Measurements from ENCODE around the gene HACD4. TPM values are rescaled to one million over a fixed set of nuclear protein-coding genes. Genes with fewer than 3 reads are reported as not detected.

Gene HACD4
- total RNA-seq, 1 donor from 2014 or later, result 0.72 TPM

DNA sequence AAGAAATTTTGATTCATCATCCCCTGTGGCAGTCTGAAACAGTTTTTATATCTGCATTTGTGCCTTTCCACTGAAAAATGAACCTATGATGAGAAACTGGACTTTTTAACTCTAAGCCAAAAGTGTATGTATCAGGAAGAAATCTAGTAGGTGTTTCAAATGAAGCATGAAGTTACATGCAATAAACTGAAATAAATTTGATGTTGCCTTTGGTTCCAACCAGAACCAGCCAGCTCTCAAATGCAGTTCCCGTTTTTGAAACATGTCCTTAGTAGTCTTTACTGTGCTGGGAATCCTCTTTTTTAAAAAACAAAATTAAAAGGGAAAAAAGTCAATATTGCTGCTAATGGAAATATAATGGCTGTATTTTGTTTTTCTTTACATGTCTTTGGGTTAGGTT is 43.9 kb downstream of the HACD4 start:
- Mint-ChIP-seq H3K9me3 (ENCODE audit: low read depth) (no peaks in the 10 kb centered on the region), H3K4me1 (ENCODE audit: low read depth) (peaks cover 4% of the 10 kb centered on the region), H3K27ac (no peak overlapping the region), H3K36me3 (ENCODE audit: insufficient read depth) (peaks cover 22% of the 10 kb centered on the region), H3K4me3 (ENCODE audit: low read depth) (no peak overlapping the region), H3K27me3 (no peaks in the 10 kb centered on the region)
- no peak for DNase-seq (ENCODE audit: low spot score, unreplicated experiment)
- TF ChIP-seq, protein P1, sequence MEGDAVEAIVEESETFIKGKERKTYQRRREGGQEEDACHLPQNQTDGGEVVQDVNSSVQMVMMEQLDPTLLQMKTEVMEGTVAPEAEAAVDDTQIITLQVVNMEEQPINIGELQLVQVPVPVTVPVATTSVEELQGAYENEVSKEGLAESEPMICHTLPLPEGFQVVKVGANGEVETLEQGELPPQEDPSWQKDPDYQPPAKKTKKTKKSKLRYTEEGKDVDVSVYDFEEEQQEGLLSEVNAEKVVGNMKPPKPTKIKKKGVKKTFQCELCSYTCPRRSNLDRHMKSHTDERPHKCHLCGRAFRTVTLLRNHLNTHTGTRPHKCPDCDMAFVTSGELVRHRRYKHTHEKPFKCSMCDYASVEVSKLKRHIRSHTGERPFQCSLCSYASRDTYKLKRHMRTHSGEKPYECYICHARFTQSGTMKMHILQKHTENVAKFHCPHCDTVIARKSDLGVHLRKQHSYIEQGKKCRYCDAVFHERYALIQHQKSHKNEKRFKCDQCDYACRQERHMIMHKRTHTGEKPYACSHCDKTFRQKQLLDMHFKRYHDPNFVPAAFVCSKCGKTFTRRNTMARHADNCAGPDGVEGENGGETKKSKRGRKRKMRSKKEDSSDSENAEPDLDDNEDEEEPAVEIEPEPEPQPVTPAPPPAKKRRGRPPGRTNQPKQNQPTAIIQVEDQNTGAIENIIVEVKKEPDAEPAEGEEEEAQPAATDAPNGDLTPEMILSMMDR (IDR thresholded peaks at IDR 0.05; ENCODE audit: unreplicated experiment), result no peak

DNA sequence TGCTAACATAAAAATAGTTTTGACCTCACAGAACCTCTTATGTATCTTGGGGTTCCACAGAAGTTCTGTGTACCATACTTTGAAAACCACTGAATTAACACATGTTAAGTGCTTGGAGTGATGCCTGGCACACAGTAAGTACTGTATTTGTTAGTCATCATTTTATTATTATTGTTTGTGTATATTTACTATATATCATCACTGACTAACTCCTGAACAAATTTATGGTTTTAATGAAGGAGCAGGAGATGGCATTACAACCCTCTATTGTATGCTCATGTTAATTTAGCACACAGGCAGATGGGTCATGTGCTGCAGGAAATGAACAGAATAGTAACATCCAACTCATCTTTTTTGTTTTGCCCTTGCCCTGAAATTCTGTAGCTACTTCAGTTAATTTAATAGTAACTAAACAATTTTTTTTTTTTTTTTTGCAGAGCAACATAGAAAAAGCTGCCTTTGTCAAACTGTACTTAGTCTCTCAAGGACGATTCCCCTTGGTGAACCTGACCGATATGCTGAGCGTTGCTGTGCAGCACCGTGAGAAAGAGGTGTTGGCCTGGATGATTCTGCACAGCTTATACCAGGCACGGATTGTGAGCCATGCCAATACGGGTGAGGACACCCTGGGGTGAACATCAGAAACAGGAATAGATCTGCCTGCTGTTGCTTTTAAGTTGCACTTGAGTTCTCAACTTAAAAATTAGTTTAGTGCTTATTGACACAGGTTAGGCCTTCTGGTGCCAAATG is 45.4 kb downstream of the HACD4 start:
- Mint-ChIP-seq H3K4me3 (ENCODE audit: low read depth) (no peak overlapping the region), H3K27ac (no peak overlapping the region), H3K9me3 (ENCODE audit: low read depth) (no peaks in the 10 kb centered on the region)

DNA sequence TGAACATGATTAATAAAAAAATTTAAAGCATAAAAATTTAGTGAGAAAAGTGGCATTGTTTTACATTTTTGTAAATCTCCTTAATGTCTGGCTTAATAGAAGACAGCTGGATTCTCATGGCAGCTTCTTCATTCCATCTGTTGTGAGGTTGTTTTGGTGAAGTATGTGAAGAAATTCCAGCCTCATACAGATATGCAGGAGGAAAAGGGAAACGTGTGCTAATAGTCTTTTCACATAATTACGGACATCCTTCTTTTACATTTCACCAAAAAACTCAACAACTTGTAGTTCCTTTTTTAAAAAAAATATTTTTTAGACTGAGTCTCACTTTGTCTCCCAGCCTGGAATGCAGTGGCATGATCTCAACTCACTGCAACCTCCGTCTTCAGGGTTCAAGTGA is 46.9 kb downstream of the HACD4 start:
- no peaks in the 10 kb centered on the region for H3K27me3 Mint-ChIP-seq
- TF ChIP-seq, protein P1 (IDR thresholded peaks at IDR 0.05; ENCODE audit: unreplicated experiment), result no peak
- H3K4me1 Mint-ChIP-seq (ENCODE audit: low read depth), result peaks cover 9% of the 10 kb centered on the region
- DNase-seq (ENCODE audit: low spot score, unreplicated experiment), result no peak
- no peak overlapping the region for H3K4me3 Mint-ChIP-seq (ENCODE audit: low read depth)
- H3K27ac Mint-ChIP-seq, result no peak overlapping the region
- no peaks in the 10 kb centered on the region for H3K9me3 Mint-ChIP-seq (ENCODE audit: low read depth)
- peaks cover 17% of the 10 kb centered on the region for H3K36me3 Mint-ChIP-seq (ENCODE audit: insufficient read depth)

More for the DNA sequence above, 45.4 kb downstream of the HACD4 start:
- H3K4me1 Mint-ChIP-seq (ENCODE audit: low read depth), result peaks cover 9% of the 10 kb centered on the region
- peaks cover 25% of the 10 kb centered on the region for H3K36me3 Mint-ChIP-seq (ENCODE audit: insufficient read depth)
- TF ChIP-seq, protein P1 (IDR thresholded peaks at IDR 0.05; ENCODE audit: unreplicated experiment), result no peak
- DNase-seq (ENCODE audit: low spot score, unreplicated experiment), result no peak
- no peaks in the 10 kb centered on the region for H3K27me3 Mint-ChIP-seq

DNA sequence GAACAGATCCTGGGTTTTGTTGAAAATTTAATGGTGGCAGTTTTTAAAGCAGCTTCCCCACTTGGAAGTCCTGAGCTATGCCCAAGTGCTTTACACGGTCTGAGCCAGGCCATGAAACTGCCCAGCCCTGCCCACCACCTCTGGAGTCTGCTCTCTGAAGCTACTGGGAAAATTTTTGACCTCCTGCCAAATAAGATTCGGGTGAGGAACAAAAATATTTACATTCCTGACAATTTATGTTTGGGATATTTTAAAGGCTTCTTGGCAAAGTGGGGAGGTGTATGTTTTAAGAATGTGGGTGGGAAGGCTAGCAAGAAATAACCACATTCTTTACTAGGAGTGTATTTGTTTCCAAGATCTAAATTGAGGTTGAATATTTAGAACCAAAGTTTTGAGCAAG is 50.0 kb downstream of the HACD4 start:
- TF ChIP-seq, protein P1 (IDR thresholded peaks at IDR 0.05; ENCODE audit: unreplicated experiment), result no peak
- H3K4me1 Mint-ChIP-seq (ENCODE audit: low read depth), result peaks cover 9% of the 10 kb centered on the region
- no peak overlapping the region for H3K4me3 Mint-ChIP-seq (ENCODE audit: low read depth)
- H3K27me3 Mint-ChIP-seq, result no peaks in the 10 kb centered on the region
- H3K36me3 Mint-ChIP-seq (ENCODE audit: insufficient read depth), result peaks cover 18% of the 10 kb centered on the region
- no peak for DNase-seq (ENCODE audit: low spot score, unreplicated experiment)
- no peaks in the 10 kb centered on the region for H3K9me3 Mint-ChIP-seq (ENCODE audit: low read depth)
- no peak overlapping the region for H3K27ac Mint-ChIP-seq

DNA sequence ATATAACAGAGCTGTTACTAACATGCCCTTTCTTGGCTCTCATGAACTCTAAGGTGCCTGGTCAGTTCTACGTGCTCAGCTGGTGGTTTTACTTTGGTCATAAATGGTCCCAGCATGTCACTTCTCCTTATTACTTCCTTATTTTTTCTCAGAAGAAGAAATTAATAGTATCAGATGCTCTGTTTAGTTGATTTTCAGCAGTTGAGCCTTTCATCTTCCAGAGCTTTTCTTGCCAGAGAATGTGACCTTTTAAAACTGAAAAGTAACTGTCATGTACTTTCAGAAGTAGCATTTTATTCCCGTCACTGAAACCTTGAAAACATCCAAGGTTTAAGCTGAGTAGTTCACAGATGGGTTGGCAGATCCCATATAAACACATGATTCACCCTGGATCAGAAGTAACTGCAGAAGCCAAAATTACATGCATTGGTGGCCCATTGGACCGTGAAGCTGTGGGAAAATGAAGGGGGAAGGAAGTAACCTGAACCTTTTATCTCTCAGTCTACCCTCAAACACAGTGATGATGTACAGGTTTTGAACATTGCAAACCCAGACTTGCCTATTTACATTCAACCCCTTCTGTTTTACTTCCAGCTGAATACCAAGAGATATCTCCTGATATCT is 50.5 kb downstream of the HACD4 start:
- H3K36me3 Mint-ChIP-seq (ENCODE audit: insufficient read depth), result peaks cover 17% of the 10 kb centered on the region
- no peak for DNase-seq (ENCODE audit: low spot score, unreplicated experiment)
- H3K27ac Mint-ChIP-seq, result no peak overlapping the region
- peaks cover 9% of the 10 kb centered on the region for H3K4me1 Mint-ChIP-seq (ENCODE audit: low read depth)
- no peaks in the 10 kb centered on the region for H3K27me3 Mint-ChIP-seq
- H3K9me3 Mint-ChIP-seq (ENCODE audit: low read depth), result no peaks in the 10 kb centered on the region
- H3K4me3 Mint-ChIP-seq (ENCODE audit: low read depth), result no peak overlapping the region
- TF ChIP-seq, protein P1 (IDR thresholded peaks at IDR 0.05; ENCODE audit: unreplicated experiment), result no peak
